Measurements from ENCODE around the gene SOX18. TPM values are rescaled to one million over a fixed set of nuclear protein-coding genes. Genes with fewer than 3 reads are reported as not detected.

SOX18 gene
- total RNA-seq, 1 experiment from 2014 or later, result 0.11 TPM

Small RNAs within 50 kb of the gene (small RNA-seq; reads per million reads assigned to genes)
- gene AL355803.1, result not detected
- not detected for gene MIR6813

Other genes starting within 250 kb of the SOX18 start
- gene ZBTB46, start 218.4 kb downstream of the SOX18 start, total RNA-seq (2014; rRNA removed; shearing (Covaris generic)), result 0.19 and 0.20 TPM in 2 replicates
- gene ABHD16B, start 188.1 kb downstream of the SOX18 start, total RNA-seq (2014; rRNA removed; shearing (Covaris generic)), result not detected in 2 replicates
- 119 and 120 TPM in 2 replicates for gene TPD52L2, start 184.4 kb downstream of the SOX18 start, total RNA-seq (2014; rRNA removed; shearing (Covaris generic))
- gene DNAJC5, start 154.5 kb downstream of the SOX18 start, total RNA-seq (2014; rRNA removed; shearing (Covaris generic)), result 51.4 and 60.0 TPM in 2 replicates
- 17.1 and 26.0 TPM in 2 replicates for gene UCKL1, start 93.2 kb downstream of the SOX18 start, total RNA-seq (2014; rRNA removed; shearing (Covaris generic))
- gene ZNF512B, start 79.7 kb downstream of the SOX18 start, total RNA-seq (2014; rRNA removed; shearing (Covaris generic)), result 16.4 and 18.7 TPM in 2 replicates
- gene SAMD10, start 70.0 kb downstream of the SOX18 start, total RNA-seq (2014; rRNA removed; shearing (Covaris generic)), result 3.6 and 7.6 TPM in 2 replicates
- gene PRPF6, start 68.5 kb downstream of the SOX18 start, total RNA-seq (2014; rRNA removed; shearing (Covaris generic)), result 60.8 and 66.3 TPM in 2 replicates
- 0.42 and 0.50 TPM in 2 replicates for gene C20orf204, start 13.5 kb downstream of the SOX18 start, total RNA-seq (2014; rRNA removed; shearing (Covaris generic))
- 13.4 and 16.7 TPM in 2 replicates for gene TCEA2, start 13.6 kb upstream of the SOX18 start, total RNA-seq (2014; rRNA removed; shearing (Covaris generic))
- gene RGS19, start 29.9 kb upstream of the SOX18 start, total RNA-seq (2014; rRNA removed; shearing (Covaris generic)), result 37.1 and 37.3 TPM in 2 replicates
- 0.33 and 0.43 TPM in 2 replicates for gene OPRL1, start 30.4 kb upstream of the SOX18 start, total RNA-seq (2014; rRNA removed; shearing (Covaris generic))
- 0.84 and 1.0 TPM in 2 replicates for gene LKAAEAR1, start 34.8 kb upstream of the SOX18 start, total RNA-seq (2014; rRNA removed; shearing (Covaris generic))
- not detected in 2 replicates for gene NPBWR2, start 57.9 kb upstream of the SOX18 start, total RNA-seq (2014; rRNA removed; shearing (Covaris generic))
- gene MYT1, start 114.8 kb upstream of the SOX18 start, total RNA-seq (2014; rRNA removed; shearing (Covaris generic)), result not detected in 2 replicates
- 11.7 and 19.5 TPM in 2 replicates for gene PCMTD2, start 206.1 kb upstream of the SOX18 start, total RNA-seq (2014; rRNA removed; shearing (Covaris generic))